ENCODE measurements around the gene LTB4R2.

DNA sequence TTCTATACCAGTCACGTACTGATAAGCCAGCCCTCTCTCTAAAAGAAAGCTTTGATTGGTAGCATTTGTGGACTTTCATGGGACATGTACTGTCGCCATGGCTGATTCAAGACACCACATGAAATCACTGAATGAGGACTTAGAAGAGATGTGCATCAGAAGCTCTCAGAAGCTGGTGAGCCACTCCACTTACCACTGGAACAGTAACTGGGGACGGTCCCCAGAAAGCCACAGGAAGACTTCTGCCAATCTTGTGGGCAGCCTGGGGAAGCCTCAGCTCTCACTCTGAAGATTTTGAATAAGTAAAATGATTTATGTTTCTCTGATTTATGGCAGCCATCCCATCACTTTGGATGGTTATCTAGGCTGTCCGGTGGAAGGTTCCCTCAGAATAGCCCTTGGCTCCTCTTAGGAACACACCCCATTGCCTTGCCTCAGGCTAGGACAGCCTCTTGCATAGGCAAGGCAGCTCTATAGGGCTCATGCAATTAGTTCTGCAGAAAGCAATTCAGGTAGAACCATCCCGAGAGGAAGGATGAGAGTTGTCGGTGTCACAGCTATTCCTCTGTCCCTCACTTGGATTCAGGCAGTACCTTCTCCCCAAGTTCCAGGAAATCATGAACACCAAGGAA lies 20.2 kb upstream of the LTB4R2 start:
- TF ChIP-seq POLR2AphosphoS5 (IDR thresholded peaks at IDR 0.05), result no peak
- TF ChIP-seq, protein P1, sequence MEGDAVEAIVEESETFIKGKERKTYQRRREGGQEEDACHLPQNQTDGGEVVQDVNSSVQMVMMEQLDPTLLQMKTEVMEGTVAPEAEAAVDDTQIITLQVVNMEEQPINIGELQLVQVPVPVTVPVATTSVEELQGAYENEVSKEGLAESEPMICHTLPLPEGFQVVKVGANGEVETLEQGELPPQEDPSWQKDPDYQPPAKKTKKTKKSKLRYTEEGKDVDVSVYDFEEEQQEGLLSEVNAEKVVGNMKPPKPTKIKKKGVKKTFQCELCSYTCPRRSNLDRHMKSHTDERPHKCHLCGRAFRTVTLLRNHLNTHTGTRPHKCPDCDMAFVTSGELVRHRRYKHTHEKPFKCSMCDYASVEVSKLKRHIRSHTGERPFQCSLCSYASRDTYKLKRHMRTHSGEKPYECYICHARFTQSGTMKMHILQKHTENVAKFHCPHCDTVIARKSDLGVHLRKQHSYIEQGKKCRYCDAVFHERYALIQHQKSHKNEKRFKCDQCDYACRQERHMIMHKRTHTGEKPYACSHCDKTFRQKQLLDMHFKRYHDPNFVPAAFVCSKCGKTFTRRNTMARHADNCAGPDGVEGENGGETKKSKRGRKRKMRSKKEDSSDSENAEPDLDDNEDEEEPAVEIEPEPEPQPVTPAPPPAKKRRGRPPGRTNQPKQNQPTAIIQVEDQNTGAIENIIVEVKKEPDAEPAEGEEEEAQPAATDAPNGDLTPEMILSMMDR (IDR thresholded peaks at IDR 0.05), result no peak
- TF ChIP-seq POLR2A (IDR thresholded peaks at IDR 0.05), result no peak

Measured in prostate gland (tissue), 2 donors.